K562 (cell line): ENCODE data around the gene MVD. TPM values are rescaled to one million over a fixed set of nuclear protein-coding genes. Genes with fewer than 3 reads are reported as not detected.

Experiments used
- BHLHE40 ChIP-seq: IDR thresholded peaks from 2 replicates; pipeline ENCODE4 v1.6.1; 2011; ENCODE audit warnings: low read length, improper control_type of control experiment
- CSDE1 ChIP-seq, 2 experiments: fragments of 450-650 bp; IDR thresholded peaks; 2 replicates each; pipeline ENCODE4 v1.6.1; 2016; ENCODE audit warnings: mild to moderate bottlenecking in 1 of 2
- ESRRB ChIP-seq: fragments of 250-450 bp; sonication (Bioruptor Pico); IDR thresholded peaks from 2 replicates; pipeline ENCODE4 v1.5.0; 2020; ENCODE audit warnings: mild to moderate bottlenecking, moderate library complexity, borderline replicate concordance
- FOXP1 ChIP-seq: sonication (generic); formaldehyde crosslinking; IDR thresholded peaks from 2 replicates; pipeline ENCODE4 v1.8.0; 2022; ENCODE audit warnings: mild to moderate bottlenecking, missing genetic modification reagents
- GABPA ChIP-seq: fragments of 200-800 bp; sonication (Bioruptor generic); conservative IDR thresholded peaks from 2 replicates; pipeline ENCODE4 v1.6.1; 2016; ENCODE audit warnings: low read depth, missing genetic modification characterization, missing compliant biosample characterization
- GTF3C2 ChIP-seq: IDR thresholded peaks from 3 replicates; pipeline ENCODE4 v1.6.1; 2011; ENCODE audit warnings: borderline replicate concordance, mild to moderate bottlenecking, moderate library complexity; ENCODE audit not compliant: insufficient read length; ENCODE audit errors: extremely low read depth
- PHTF2 ChIP-seq: fragments of 250-450 bp; sonication (Bioruptor Pico); IDR thresholded peaks from 2 replicates; pipeline ENCODE4 v1.5.0; 2021; ENCODE audit warnings: mild to moderate bottlenecking
- POLR2AphosphoS5 ChIP-seq: IDR thresholded peaks from 2 replicates; pipeline ENCODE4 v1.6.1; 2011; ENCODE audit warnings: mild to moderate bottlenecking, low read depth, low read length, moderate library complexity; ENCODE audit not compliant: control insufficient read depth, insufficient read depth
- SAP30 ChIP-seq: fragments of 200-600 bp; sonication (generic); IDR thresholded peaks from 2 replicates; pipeline ENCODE4 v1.6.1; 2012; ENCODE audit warnings: borderline replicate concordance, low read depth, mild to moderate bottlenecking, moderate library complexity, low read length, control low read depth, inconsistent platforms; ENCODE audit not compliant: insufficient read depth, poor library complexity, severe bottlenecking
- SRF ChIP-seq, 2 experiments: fragments of 250-450, 450-650 bp in 1 of 2; sonication (Bioruptor Pico) in 1 of 2; sonication (generic) in 1 of 2; formaldehyde crosslinking; IDR thresholded peaks; 2 replicates each; pipeline versions ENCODE4 v1.5.0 to v1.5.1; 2020 to 2022; ENCODE audit warnings: mild to moderate bottlenecking in 1 of 2, missing genetic modification reagents in 1 of 2
- SRSF9 ChIP-seq: fragments of 200-400 bp; formaldehyde crosslinking; IDR thresholded peaks from 2 replicates; pipeline ENCODE4 v1.6.1; 2017; ENCODE audit warnings: low read depth, low read length, borderline replicate concordance
- TBP ChIP-seq: optimal IDR thresholded peaks from 2 replicates; pipeline ENCODE3; 2011; ENCODE audit warnings: low read depth, low read length, improper control_type of control experiment
- TCF7L2 ChIP-seq: fragments of 150-350 bp; IDR thresholded peaks from 2 replicates; pipeline ENCODE4 v1.6.1; 2016; ENCODE audit warnings: low read depth, mild to moderate bottlenecking, low read length, moderate library complexity
- TRIM25 ChIP-seq: fragments of 450-650 bp; IDR thresholded peaks from 2 replicates; pipeline ENCODE4 v1.7.0; 2016; ENCODE audit warnings: borderline replicate concordance
- TSHZ1 ChIP-seq: fragments of 250-450 bp; sonication (Bioruptor Pico); IDR thresholded peaks from 2 replicates; pipeline ENCODE4 v1.4.0; 2020; ENCODE audit warnings: mild to moderate bottlenecking, moderate library complexity
- ZNF124 ChIP-seq: sonication (generic); formaldehyde crosslinking; IDR thresholded peaks from 2 replicates; pipeline ENCODE4 v1.8.1; 2022; ENCODE audit warnings: missing genetic modification reagents
- ZNF146 ChIP-seq: IDR thresholded peaks from one replicate; pipeline ENCODE4 v1.6.1; 2018; ENCODE audit warnings: missing compliant biosample characterization; ENCODE audit not compliant: unreplicated experiment
- ZNF584 ChIP-seq: fragments of 200-800 bp; sonication (Bioruptor generic); IDR thresholded peaks from 2 replicates; pipeline ENCODE4 v1.6.1; 2016; ENCODE audit warnings: low read depth, mild to moderate bottlenecking, missing genetic modification characterization, missing compliant biosample characterization
- ZSCAN32 ChIP-seq: fragments of 450-650 bp; formaldehyde crosslinking; IDR thresholded peaks from 2 replicates; pipeline ENCODE4 v1.4.0; 2020; ENCODE audit warnings: mild to moderate bottlenecking, moderate library complexity
- polyA plus RNA-seq, 8 experiments: library from polyadenylated mRNA; depleted of rRNA in 4 of 8; stranded (reverse) in 5 of 8; unstranded in 3 of 8; fragments of >200 nt; fragmentation: Nextera tagmentation in 2 of 8; fragmentation: Illumina TruSeq in 1 of 8; extraction: Ambion mirVana in 2 of 8; extraction: Trizol in 1 of 8; gene quantifications; 2 replicates each; pipeline versions ENCODE4 v1.2.1 to v1.2.3, GENCODE V29; 2011 to 2014; ENCODE audit warnings: inconsistent platforms in 1 of 8, missing spikeins in 1 of 8
- total RNA-seq, 7 experiments: library from RNA; depleted of rRNA in 6 of 7; stranded (reverse); fragments of >200 nt in 6 of 7; fragmentation: Illumina TruSeq in 2 of 7; extraction: Trizol in 2 of 7; gene quantifications; 2 replicates each; pipeline versions ENCODE4 v1.2.1 to v1.2.3, GENCODE V29; 2011 to 2021; ENCODE audit warnings: low replicate concordance in 1 of 7

The MVD gene
- total and polyA plus RNA-seq, 9 of the 15 experiments (the other 6 are each of a cell fraction or from before 2014, with no cell fraction given) = 12.2 to 141 (median 45.3) TPM

- TF ChIP-seq TSHZ1 (CRISPR knock-in tag) (no peak), GTF3C2 (no peak), SRF (CRISPR knock-in tag; IDR thresholded peaks at IDR 0.05) (peak in 1 of 2 experiments; percentile 33; a peak in 1 of 4 replicates), ZNF124 (CRISPR knock-in tag) (no peak), ZNF584 (CRISPR knock-in tag) (no peak), TRIM25 (no peak), TBP (peak; percentile 94), GABPA (tag) (no peak), BHLHE40 (peak; percentile 90), FOXP1 (CRISPR knock-in tag) (peak; percentile 20; the same call in 1 of the 2 replicates), SAP30 (peak; percentile 84), POLR2AphosphoS5 (peak; percentile 70; the same call in 1 of the 2 replicates), CSDE1 (IDR thresholded peaks at IDR 0.05) (no peak; a peak in 1 of 4 replicates), SRSF9 (no peak), ZNF146 (CRISPR knock-in tag) (no peak), ESRRB (CRISPR knock-in tag) (no peak), PHTF2 (CRISPR knock-in tag) (no peak), TCF7L2 (no peak), ZSCAN32 (CRISPR knock-in tag) (no peak)
Measured at GRCh38 chr16:88662843-88663606, at the start of gene MVD (continued).
